ENCODE data around the gene ING1.
"Not testable (repeated sequence)": the region's sequence is repeated elsewhere in the genome, so short reads cannot be mapped to it uniquely, and the experiment has no call there.

GRCh38 chr13:110701061-110701460 is 12.4 kb upstream of the ING1 start:
- TF ChIP-seq CTCF (conservative IDR thresholded peaks at IDR 0.05; ENCODE audit: low read depth, low read length); EZH2 (IDR thresholded peaks at IDR 0.05; ENCODE audit: borderline replicate concordance, low read depth, low read length, poor library complexity, severe bottlenecking): not testable (repeated sequence)
